ENCODE data around the gene C10orf105. TPM values are rescaled to one million over a fixed set of nuclear protein-coding genes. Genes with fewer than 3 reads are reported as not detected.

C10orf105 gene
- total RNA-seq, 1 donor from 2014 or later, result 0.34 TPM

GRCh38 chr10:71737001-71737833 is 17.6 kb upstream of the C10orf105 start:
- DNase-seq (ENCODE audit: low spot score), result no peak

- DNase-seq (ENCODE audit: low spot score), result no peak
Observed at GRCh38 chr10:71736570-71736952, 17.0 kb upstream of the C10orf105 start.

DNA sequence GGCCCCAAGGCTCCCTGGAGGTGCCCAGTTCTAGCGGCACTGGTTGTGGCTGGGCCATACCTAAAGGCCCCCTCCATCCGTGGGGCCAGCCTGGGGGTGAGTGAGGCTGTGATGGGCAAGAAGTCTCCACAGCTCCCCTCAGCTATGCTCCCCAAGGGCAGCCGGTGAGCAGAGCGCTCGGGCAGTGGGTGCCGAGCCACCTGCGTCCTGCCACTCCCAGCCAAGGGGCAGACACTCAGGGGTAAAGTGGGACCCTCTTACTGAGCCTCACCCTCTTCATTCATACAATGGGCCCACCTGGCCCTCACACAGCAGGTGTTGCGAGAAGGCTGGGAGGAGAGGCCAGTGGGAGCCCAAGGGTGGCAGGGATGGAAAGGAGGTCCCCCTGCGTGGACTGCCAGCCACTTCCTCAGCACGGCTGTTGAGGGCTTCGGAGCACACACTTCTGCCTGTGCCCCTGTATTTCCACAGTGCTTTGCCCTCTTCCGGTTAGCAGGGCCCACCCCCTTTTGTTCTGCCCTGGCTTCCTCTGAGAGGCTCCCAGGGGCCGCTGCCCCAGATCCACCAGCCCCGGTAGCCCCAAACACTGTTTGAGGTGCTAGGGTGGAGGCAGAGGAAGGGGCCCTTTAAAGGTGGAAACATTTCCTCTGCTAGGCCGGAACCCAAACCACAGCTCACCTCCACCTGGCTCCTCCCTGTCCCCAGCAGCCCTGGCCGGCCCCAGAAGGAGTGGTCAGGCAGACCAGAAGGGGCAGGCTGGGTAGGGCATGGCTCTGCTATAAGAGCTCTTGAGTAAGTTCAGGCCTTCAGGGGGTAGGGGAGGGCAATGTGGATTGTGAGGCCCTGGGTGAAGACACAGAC is 16.4 kb upstream of the C10orf105 start:
- DNase-seq (ENCODE audit: low spot score), result no peak

- no peak for DNase-seq (ENCODE audit: low spot score)
Observed at GRCh38 chr10:71734797-71735196, 15.2 kb upstream of the C10orf105 start.

GRCh38 chr10:71731791-71732190 is 12.2 kb upstream of the C10orf105 start:
- no peak for DNase-seq (ENCODE audit: low spot score)

- peak; percentile 87 for DNase-seq (ENCODE audit: low spot score)
Observed at GRCh38 chr10:71729161-71729636, 9.6 kb upstream of the C10orf105 start.

GRCh38 chr10:71727738-71728737 is 8.5 kb upstream of the C10orf105 start:
- DNase-seq (ENCODE audit: low spot score), result peak; percentile 88

- DNase-seq (ENCODE audit: low spot score), result no peak
Observed at GRCh38 chr10:71727105-71727737, 7.6 kb upstream of the C10orf105 start.

GRCh38 chr10:71726580-71727104 is 7.1 kb upstream of the C10orf105 start:
- no peak for DNase-seq (ENCODE audit: low spot score)

DNA sequence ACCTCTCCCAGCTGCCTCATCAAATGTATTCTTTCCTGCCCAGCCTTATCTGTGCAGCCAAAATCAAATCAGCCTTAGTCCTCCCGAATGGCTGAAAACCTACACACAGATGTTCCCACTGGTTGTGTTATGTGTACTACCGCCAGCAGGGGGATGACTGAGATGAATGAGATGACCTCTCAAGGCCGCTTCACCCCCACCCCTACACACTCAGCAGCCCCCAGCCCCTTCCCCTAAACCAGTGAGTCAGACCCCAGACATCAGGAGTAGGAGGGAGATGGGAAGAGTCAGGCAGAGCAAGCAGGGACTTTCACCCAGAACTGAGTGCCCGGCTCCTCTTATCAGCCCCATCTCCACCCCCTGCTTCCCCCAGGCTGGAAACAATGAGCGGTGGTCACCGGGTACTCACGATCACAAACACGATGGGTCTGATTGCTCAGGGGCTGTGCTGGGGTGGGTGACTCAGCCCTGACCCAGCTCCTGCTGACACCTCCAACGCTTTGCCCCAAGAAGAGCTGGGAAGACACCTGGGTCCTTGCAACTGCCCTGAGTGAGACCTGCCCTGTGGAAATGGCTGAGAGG is 6.5 kb upstream of the C10orf105 start:
- DNase-seq (ENCODE audit: low spot score), result no peak

DNA sequence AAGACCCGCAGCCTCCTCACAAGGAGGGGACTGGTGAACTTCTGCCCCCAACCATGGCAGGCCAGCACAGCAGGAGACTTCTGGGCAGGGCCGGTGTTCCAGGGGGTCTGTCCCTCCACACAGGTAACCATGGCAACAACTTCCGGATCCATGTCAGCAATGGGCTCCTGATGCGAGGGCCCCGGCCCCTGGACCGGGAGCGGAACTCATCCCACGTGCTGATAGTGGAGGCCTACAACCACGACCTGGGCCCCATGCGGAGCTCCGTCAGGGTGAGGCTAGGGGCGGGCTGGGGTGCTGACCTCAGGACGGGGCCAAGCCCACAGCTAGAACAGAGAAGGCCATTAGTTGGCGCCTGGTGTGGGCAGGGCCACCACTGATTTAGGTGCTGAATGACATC is 5.7 kb upstream of the C10orf105 start:
- DNase-seq (ENCODE audit: low spot score), result no peak

- no peak for DNase-seq (ENCODE audit: low spot score)
Observed at GRCh38 chr10:71724539-71724938, 5.0 kb upstream of the C10orf105 start.

GRCh38 chr10:71723311-71723710 is 3.7 kb upstream of the C10orf105 start:
- no peak for DNase-seq (ENCODE audit: low spot score)

DNA sequence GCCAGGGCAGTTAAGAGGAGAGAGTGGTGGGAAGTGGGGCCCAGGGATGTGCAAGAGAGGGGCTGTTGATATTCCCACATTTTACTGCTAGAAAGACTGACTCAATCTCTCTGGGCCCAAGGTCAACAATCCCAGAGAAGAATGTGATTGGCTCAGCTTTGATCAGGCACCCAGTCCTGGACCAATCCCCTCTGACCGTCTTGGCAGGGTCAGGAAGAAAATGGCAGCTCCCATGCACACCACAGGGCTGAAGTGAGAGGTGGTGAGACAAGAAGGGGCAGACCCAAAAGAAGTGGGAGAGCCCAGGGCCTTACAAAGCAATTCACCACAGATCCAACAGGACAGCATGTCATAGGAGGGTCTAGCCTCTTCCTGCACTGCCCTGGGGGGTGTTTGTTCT is 3.3 kb upstream of the C10orf105 start:
- no peak for DNase-seq (ENCODE audit: low spot score)

GRCh38 chr10:71721313-71721712 is 1.7 kb upstream of the C10orf105 start:
- no peak for DNase-seq (ENCODE audit: low spot score)

DNA sequence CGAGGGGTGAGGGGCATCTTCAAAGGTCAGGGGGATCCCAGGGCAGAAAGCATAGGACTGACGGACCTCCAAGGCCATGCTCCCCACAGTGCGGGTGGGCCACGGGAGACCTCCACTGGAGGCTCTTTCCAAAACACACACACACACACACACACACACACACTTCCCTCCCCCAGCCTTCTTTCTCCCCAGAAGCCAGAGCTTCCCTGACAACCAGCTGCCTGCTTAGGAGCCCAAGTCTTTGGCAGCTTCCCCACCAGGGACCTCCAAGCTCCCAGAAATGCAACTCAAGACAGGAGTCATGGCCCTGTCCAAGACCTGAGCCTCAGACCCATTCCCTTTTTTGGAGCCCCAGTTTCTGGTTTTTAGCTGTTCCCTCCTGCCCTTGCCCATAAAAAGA is 710 bp upstream of the C10orf105 start:
- DNase-seq (ENCODE audit: low spot score), result no peak

- no peak for DNase-seq (ENCODE audit: low spot score)
Observed at GRCh38 chr10:71719042-71719441, 536 bp downstream of the C10orf105 start.

GRCh38 chr10:71718165-71718698 is 1.3 kb downstream of the C10orf105 start:
- no peak for DNase-seq (ENCODE audit: low spot score)

GRCh38 chr10:71717551-71717951 is 2.0 kb downstream of the C10orf105 start:
- no peak for DNase-seq (ENCODE audit: low spot score)

DNA sequence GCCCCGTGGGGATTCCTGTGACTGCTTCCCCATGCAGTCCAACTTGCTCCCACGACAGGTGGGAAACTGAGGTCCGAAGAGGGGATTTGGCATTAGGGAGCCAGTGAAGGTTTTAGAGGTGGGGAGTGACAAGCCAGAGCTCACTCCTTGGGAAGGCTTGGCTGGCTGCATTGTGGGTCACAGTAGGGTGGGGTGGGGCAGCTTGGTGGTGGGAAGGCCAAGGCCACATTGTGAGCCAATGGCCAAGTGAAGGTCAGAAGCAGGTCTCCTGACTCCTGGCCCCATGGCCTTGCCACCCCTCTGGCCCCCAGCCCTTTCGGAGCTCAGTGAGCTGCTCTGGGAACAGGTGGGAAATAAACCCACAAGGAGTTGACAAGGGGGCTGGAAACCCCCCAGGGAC is 2.5 kb downstream of the C10orf105 start:
- DNase-seq (ENCODE audit: low spot score), result no peak
